Right renal pelvis (tissue), 4 donors: ENCODE measurements around the gene PODNL1. TPM values are rescaled to one million over a fixed set of nuclear protein-coding genes. Genes with fewer than 3 reads are reported as not detected.

Experiments
- DNase-seq, 4 donors: peaks; one replicate each; pipeline ENCODE4 v3.0.0-alpha.2; 2013; ENCODE audit warnings: low read depth in 4 of 4, low spot score in 3 of 4, missing footprints in 1 of 4
- polyA plus RNA-seq, 4 donors: library from polyadenylated mRNA; unstranded; fragments of 120-200 nt; gene quantifications; one replicate each; pipeline ENCODE4 v1.2.1, GENCODE V29; 2013; ENCODE audit not compliant: insufficient read length in 4 of 4

PODNL1 gene
- polyA plus RNA-seq, 4 donors, result 0.84 to 1.6 (median 1.1) TPM

- DNase-seq, result no peak
Measured at GRCh38 chr19:13959141-13959961, 21.1 kb upstream of the PODNL1 start.

- DNase-seq, result no peak
Measured at GRCh38 chr19:13958043-13958442, 19.8 kb upstream of the PODNL1 start.

GRCh38 chr19:13957051-13957450, 18.8 kb upstream of the PODNL1 start:
- no peak for DNase-seq

GRCh38 chr19:13956365-13956744, 18.1 kb upstream of the PODNL1 start:
- no peak for DNase-seq

- DNase-seq, result no peak
Measured at GRCh38 chr19:13955662-13956364, 17.6 kb upstream of the PODNL1 start.

GRCh38 chr19:13954185-13954584, 16.0 kb upstream of the PODNL1 start:
- no peak for DNase-seq

GRCh38 chr19:13952931-13953531, 14.8 kb upstream of the PODNL1 start:
- DNase-seq, result no peak

GRCh38 chr19:13952154-13952930, 14.1 kb upstream of the PODNL1 start, which contains the start of gene DCAF15:
Gene DCAF15, plus strand, starts transcription at chr19:13952509. Its CDS starts 4 bp downstream, at chr19:13952513.
- DNase-seq, result peak; percentile 96 to 99 (median 98)

- no peak for DNase-seq
Measured at GRCh38 chr19:13951799-13952153, 13.6 kb upstream of the PODNL1 start.

GRCh38 chr19:13951043-13951442, 12.8 kb upstream of the PODNL1 start:
- DNase-seq, result no peak

- DNase-seq, result no peak
Measured at GRCh38 chr19:13946414-13946813, 8.2 kb upstream of the PODNL1 start.

- DNase-seq, result no peak
Measured at GRCh38 chr19:13942023-13942684, 3.9 kb upstream of the PODNL1 start.

- no peak for DNase-seq
Measured at GRCh38 chr19:13937479-13938300, 527 bp downstream of the PODNL1 start.

GRCh38 chr19:13935765-13936510, 2.3 kb downstream of the PODNL1 start:
- no peak for DNase-seq

GRCh38 chr19:13934785-13935109, 3.5 kb downstream of the PODNL1 start:
- no peak for DNase-seq

GRCh38 chr19:13932911-13933393, 5.3 kb downstream of the PODNL1 start:
- no peak for DNase-seq

- no peak for DNase-seq
Measured at GRCh38 chr19:13932149-13932637, 6.0 kb downstream of the PODNL1 start.

- no peak for DNase-seq
Measured at GRCh38 chr19:13931391-13932148, 6.6 kb downstream of the PODNL1 start.
